NCI-H2196 (cell line): ENCODE results near the gene CEP120.
"Not testable (repeated sequence)": the region's sequence is repeated elsewhere in the genome, so short reads cannot be mapped to it uniquely, and the experiment has no call there.

Experiments
- DNase-seq: peaks from one replicate; lab custom pipeline; 2025; ENCODE audit not compliant: unreplicated experiment; lab: John Stamatoyannopoulos, UW

Gene CEP120

DNA sequence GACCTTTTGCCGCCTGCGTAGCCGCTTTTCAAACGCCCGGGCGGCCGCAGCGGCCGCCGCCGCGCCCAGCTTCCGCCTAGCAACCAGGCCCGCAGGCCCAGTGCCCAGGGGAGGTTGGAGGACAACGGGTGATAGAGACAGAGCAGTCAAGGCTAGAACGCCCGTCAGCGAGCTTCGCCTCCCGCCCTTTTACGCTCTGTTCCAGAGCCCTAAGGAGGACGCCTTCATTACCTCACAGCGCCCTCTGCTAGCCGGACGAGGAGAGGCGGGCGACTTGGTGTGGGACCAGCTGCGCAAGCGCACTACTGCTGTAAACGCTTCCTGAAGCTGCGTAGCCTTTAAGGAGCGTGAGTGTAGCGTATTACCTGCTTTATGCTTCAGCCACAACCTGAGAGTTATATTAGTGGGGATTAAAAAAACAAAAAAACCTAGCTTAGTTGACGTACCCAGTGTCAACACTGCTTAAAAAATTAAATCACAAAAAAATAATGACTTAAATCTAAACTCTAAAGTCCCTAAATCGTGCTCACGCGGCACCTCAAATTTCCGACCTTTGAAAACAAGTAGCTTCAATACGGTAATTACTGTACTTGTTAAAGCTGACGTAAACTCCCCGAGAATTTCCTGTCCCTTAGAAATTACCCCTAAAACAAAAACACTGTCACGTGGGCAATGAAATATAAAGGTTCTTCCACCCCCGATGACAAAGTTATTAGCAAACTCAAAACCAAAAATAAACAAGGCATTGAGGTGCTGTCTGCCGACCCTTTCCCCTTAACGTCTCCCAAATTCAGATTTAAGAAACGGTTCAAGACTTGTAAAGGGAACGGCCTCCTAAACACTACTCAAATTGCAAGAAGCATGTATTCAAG is at the start of gene CEP120:
Gene CEP120, minus strand, starts transcription at position 126 of the 872 bp plus-strand sequence. CDS start 405 bp downstream, outside the sequence.
- peak; percentile 99 for DNase-seq

DNA sequence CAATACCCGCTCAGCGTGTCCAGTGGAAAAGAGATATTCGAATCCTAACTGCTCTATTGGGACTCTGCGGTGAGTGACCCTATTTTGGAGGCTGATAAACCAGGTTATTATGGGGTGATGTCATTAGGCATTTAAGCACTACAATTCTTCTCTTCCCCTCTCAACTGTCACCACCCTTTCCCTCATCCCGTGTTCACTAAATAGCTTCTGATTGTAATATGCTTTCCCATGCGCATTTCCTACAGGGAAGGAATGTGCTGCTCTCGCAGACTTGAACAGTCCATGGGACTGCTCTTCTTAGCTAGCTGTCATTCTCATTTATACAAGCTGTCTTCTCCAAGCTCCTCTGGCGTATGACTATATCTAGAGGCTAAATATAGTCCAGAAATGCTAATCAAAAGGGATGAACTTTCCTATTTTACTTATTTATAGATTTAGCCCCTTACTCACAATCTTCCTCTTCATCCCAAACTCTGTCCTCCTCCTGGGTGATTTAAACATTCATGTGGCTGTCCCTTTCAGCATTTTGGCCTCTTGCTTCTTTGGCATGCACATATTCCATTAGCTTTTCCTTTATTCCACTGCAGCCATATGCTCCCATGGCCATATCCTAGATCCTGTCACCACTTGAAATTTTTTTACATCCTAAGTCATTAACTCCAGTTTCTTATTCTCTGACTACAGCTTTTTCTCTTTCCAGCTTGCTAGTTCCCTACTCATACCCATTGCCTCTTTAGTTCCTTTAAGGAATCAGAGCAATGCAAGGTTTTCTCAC is 49.1 kb upstream of the CEP120 start:
- no peak for DNase-seq

DNA sequence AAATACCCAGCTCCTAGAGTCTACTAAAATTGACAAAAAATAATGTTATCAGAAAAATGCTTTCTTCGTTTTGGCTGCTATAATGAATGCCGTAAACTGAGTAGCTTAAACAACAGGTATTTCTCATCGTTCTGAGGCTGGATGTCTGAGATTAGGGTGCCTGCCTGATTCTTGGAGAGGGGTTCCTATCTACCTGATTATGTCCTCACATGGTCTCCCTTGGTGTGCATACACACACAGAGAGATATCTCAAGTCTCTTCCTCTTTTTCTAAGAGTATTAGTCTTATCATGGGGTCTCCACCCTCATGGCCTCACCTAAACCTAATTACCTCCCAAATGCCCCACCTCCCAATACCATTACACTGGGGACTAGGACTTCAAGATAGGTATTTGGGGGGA is 48.2 kb upstream of the CEP120 start:
- no peak for DNase-seq

DNA sequence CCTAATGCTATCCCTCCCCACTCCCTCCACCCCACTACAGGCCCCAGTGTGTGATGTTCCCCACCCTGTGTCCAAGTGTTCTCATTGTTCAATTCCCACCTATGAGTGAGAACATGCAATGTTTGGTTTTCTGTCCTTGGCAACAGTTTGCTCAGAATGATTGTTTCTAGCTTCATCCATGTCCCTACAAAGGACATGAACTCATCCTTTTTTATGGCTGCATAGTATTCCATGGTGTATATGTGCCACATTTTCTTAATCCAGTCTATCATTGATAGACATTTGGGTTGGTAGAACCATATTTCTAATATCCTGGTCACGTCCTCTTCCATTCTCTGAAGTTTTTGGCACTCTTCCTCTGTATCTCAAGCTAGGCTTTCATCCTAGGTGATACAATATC is 43.6 kb upstream of the CEP120 start:
- not testable (repeated sequence) for DNase-seq

DNA sequence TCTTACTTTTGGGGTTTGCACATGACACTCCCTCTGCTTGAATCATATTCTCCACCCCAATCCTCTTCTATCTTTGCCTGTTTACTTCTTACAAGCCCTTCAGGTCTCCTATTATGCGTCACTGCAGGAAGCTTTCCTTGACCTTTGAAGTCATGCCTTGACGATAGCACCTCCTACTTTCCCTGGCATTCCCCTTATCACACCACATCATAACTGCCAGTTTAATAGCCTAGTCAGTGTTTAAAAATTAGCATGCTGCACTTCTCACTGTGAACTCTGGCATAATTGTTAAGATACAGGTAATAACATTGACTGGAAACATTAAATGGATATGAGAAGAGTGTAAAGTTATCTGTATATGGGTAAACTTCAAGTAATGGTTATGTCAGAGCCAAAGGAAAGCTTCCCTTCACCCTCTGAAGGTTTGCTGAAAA is 37.1 kb upstream of the CEP120 start:
- no peak for DNase-seq

DNA sequence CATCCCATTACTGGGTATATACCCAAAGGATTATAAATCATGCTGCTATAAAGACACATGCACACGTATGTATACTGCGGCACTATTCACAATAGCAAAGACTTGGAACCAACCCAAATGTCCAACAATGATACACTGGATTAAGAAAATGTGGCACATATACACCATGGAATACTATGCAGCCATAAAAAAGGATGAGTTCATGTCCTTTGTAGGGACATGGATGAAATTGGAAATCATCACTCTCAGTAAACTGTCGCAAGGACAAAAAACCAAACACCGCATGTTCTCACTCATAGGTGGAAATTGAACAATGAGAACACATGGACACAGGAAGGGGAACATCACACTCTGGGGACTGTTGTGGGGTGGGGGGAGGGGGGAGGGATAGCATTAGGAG is 35.8 kb upstream of the CEP120 start:
- not testable (repeated sequence) for DNase-seq

DNA sequence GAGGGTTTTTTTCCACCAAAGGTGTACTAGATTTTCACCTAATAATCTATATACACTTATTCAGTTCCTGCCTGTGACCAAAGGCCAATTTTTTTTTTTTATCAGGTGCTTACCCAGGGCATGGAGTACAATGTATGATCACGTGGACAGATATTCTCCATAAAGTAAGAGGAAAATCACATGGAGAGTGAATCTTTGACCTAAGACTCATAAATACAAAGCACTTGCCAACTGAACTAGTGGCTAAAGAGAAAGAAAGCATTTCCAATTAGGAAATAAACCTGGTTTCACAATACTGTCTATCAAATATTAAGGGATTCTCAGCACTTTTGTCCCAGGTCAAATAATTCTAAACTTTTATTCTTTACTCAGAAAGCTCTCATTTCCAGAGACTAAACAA is 33.0 kb upstream of the CEP120 start:
- no peak for DNase-seq

DNA sequence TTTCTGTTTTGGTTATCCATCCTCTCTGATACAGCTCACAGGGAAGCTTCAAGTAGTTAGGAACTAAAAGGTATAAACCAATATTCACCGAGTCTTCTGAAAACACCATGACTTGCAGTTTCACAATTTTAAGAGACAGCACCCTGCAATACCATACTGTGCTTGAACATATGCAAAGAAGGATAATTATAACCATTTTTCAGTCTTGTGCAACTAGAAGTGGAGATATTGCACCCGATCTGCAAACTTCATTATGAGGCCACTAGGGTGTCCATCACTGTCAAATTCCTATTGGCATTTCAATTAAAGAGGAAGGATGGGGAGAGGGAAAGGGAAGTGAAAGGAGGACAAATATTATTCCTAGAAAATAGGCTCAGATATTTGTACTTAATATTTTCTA is 32.4 kb upstream of the CEP120 start:
- no peak for DNase-seq

DNA sequence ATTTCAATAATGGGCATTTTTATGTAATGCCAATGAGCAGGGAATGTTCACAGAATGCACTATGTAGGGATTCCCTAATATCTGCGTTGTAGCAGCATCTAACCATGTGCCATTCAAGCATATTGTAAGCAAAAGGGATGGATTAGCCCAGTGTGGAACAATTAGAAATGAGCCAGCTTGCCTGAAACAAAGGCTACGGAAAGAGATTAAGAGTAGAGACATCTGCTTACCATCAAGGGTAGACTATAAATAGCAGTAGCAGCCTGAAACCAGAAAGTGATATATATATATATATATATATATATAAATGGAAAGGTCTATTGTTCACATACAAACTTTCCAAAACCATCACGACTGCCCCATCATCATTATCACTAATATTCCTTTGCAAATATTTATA is 31.9 kb upstream of the CEP120 start:
- no peak for DNase-seq

DNA sequence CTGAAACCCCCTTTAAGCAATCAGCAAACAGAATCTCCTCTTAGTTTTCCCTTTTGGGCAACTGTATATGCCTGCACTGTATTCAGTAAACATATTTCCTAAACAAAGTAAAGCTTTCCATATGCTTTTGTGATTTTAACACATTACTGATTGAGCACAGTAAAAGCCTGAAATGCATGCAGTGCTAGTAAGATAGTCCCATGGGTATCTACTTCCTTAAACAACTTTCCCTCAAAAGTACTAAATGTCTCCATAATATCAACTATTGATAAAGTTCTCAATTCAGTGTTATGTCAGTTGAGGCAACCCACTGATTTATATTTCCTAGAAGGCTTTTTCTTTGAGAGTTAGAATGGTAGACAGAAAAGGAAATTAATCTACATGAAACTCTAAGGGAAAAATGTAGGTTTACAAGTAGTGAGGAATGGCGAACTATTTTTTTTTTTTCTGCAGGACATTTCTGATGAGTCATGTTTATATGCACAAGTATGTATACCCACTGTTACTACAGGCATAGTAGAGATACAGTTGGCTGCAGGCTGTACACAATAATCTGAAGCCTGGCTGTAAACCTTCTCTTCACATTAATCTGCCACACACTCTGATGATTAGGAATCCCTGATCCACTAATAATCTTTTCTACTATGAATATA is 31.2 kb upstream of the CEP120 start:
- no peak for DNase-seq

DNA sequence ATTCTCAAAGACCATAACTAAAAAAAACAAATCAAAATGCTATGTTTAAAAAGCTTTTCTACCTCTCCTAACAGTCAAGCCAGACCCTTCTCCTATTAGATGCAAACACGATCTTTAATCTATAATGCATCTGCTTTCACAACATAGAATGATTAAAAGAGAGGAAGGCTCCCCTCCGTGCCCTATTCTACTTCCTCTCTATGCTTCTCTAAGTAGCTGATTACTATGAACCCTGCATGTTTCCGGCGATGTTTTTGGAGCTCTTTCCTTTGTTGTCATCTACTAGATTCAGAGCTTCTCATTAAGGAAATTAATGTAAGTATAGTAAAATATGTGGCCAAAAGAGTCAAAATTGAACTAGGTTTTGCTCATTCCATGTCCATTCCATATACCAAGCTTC is 29.2 kb upstream of the CEP120 start:
- DNase-seq = no peak

DNA sequence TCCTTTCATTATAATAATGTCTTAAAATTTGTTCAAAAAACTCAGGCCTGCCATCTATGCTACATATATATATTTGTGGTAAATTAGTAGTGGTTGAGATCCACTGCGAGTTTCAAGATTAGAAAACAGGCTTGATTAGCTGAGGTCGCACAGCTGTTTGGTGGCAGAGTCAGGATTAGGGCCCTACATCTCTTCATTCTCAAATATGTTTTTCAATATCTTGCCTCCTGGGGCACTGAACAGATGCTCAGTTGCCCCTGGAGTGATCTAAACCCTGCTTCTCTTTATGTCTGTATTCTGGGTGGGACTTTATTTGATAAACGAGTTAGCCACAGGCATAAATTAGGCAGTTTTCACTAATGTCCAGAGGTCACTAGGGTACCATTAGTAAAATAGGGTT is 27.8 kb upstream of the CEP120 start:
- no peak for DNase-seq

DNA sequence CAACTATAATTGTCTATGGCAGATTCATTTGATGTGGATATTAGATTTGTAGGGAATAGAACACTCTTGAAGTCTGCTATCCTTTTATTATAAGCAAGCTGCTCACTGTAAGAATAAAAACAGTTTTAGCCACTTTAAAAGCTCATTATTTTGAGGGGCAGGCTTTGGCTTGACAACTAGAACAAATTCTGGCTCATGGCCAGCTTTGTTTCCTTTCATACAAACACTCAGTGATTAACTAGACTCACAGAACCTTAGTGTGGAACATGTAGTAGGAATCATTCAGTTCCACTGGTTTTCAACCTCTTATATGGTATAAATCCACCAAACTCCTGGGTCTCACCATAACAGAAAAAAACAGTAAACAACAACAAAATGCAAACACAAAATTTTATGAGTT is 27.4 kb upstream of the CEP120 start:
- peak; percentile 29 for DNase-seq

DNA sequence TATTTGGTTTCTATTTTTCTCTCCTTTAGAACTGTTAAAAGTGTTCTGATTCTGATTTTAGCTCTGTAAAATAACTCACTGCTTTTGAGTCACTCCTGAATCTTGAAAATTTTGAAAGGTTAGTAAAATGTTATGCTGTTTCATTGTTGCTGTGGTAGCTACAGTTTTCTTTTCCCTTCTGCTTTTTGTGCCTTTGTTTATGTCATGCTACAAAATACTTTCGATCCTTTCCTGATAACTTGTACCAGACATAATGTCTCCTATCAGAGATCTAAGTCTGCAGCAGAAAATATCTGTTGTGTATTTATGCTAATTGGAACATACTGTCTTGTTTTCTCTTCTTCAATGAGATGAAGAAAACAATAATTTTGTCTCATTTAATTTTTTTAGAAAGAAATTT is 26.9 kb upstream of the CEP120 start:
- DNase-seq = no peak

DNA sequence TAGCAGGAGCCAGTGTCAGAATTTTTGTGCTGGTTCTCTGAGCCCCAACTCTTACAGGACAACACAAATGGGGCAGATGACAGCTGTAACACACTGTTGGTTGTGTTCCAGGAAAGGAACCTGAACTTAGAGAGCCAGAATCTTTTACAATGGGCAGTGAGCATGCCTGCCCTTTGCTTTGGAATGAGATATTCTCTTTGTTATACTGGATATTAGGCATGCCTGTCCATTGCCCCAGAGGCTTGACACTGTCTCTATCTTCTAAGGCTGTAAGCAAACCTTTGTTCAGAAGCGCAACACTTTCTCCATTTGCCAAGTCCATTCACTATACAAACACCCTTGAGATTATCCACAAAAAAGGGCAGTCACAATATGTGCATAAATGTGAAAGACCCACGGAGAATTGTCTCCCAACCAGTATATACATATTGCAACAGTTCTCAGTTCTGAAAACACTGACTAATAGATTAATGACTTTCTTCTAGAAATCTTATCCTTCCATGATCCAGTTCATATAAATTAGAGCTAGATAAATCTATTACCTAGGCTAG is 26.3 kb upstream of the CEP120 start:
- DNase-seq = no peak

DNA sequence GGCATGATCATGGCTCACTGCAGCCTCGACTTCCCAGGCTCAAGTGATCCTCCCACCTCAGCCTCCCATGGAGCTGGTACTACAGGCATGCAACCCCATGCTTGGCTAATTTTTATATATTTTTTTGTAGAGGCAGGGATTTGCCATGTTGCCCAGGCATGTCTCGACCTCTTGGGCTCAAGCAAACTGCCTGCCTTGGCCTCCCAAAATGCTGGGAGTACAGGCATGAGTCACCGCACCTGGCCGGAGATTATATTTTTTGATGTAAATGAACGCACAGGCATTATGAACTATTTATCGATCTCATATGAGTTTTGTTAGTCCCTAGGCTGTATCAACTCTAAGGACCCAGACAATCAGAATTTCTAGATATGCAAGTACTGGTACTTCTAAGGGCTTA is 25.5 kb upstream of the CEP120 start:
- no peak for DNase-seq

DNA sequence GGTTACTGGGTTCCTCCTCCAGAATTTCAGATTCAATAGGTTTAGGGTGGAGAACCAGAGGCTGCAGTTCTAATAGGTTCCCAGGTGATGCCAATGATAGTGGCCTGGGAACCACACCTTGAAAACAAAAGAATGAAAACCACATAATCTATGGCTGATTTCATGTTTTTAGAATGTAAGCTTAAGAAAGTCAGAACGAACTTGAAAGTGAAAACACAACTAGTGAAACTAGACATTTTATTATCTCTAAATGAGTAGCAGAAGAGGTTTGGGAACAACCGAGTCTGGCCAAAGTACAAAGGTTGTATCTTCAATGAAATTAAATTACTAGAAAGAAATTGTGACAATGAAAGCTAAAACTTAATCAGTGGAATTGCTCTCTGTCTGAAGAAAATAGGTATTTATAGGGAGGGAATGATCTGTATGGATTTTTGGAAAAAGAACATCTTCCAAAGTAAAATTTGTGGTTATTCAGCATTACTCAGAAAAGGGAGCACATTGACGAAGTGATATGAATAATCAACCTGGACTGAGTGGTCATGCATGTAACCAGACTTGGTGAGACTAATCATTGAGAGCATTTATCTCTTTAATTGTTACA is 24.9 kb upstream of the CEP120 start:
- DNase-seq = no peak

DNA sequence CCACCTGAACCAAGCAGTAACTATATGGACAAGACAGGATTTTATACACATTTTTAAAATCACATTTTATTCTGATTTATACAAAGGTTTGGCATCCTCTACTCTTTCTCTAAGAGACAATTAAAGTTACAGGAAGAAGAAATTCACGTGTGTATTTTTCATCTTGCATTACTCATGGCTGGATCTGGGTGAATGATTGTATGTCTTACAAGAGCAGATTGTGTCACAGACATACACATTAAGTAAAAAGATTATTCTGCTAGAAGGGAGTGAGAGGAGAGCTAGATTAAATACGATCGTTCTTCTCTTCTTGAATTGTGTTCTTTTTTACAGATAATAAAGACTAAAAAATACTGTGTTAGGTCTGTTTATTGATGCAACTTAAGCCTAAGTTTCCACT is 20.8 kb upstream of the CEP120 start:
- no peak for DNase-seq

DNA sequence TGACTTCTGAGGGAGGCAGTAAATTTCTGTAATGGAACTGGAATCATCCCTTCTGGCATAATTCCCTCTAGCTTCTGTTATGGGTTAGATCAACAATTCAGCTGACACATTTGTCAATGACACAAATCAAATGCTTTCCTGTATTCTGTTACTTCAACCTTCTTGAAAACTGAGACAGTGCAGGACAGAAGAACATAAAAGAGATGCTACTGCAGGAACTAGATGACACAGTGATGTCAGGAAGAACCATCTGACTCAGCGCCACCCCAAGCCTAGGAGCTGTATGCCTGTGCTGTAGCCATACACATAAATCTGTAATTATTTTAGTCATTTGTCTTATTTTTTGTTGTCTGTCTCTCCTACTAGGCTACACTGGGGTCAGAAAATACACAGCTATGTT is 18.2 kb upstream of the CEP120 start:
- DNase-seq = no peak

DNA sequence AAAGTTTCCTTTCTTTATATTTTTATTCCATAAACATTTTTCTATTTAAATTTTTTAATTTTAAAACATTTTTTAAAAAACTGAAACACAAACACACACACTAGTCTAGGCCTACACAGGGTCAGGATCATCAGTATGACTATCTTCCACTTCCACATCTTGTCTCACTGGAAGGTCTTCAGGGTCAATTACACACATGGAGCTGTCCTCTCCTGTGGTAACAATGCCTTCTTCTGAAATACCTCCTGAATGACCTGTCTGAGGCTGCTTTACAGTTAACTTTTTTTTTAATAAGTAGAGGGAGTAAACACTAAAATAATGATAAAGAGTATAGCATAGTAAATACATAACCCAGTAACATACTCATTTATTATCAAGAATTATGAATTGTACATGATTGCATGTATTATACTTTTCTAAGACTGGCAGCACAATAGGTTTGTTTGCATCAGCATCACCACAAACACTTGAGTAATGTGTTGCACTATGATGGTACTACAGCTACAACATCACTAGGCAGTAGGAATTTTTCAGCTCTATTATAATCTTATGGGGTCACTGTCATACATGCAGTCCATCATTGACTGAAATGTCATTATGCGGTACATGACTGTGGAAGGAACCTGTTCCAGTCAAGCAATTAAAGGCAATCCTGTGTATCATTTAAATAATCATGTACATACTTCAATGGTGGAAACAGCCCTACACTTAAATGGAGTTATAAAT is 17.4 kb upstream of the CEP120 start:
- DNase-seq = no peak
